ENCODE measurements around the gene ZNF48.

Gene ZNF48

GRCh38 chr16:30444231-30445148, 49.3 kb downstream of the ZNF48 start:
- peak; percentile 47 for DNase-seq

- DNase-seq = no peak
Measured at GRCh38 chr16:30445149-30445407, 49.9 kb downstream of the ZNF48 start.

DNA sequence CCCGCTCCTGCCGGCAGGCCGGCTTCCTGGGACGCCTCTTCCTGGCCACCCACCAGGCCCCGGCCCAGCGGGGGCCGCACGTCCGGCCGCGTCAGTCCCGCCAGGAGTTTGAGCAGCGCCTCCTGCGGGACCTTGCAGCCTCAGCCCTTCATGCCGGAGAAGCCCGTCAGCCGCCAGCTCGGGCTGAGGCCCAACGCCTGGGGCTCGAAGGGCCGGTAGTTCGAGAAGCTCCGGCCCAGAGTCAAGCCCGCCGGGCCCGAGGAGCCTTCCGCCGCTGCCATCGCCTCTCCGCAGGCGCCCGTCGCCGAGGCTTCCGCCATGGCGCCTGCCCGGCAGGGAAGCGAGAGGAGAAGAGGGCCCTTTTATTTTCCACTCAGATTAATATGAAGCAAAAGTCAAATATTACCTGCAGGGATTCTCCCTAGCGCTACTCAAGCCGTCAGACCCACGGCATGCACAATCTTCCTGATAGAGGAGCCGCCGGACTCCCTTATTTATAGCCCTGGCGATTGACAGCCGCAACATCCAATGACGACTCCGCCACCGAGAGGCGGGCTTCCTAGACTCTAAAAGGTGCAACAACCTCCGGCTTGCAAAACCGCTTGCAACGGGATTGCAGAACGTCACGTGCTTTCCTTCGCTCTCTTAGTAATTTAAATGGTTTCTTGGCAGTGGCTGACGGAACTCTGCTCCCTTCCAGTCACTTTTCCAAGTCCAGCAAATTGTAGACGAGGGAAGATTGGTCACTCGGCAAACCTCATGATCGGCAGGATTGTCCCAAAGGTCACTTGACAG, 50.4 kb downstream of the ZNF48 start, which contains the start of gene SEPHS2:
Gene SEPHS2 (minus strand): TSS at position 467 of the 795 bp plus-strand sequence. CDS start 147 bp downstream, at position 320.
- peak; percentile 99 for DNase-seq

DNA sequence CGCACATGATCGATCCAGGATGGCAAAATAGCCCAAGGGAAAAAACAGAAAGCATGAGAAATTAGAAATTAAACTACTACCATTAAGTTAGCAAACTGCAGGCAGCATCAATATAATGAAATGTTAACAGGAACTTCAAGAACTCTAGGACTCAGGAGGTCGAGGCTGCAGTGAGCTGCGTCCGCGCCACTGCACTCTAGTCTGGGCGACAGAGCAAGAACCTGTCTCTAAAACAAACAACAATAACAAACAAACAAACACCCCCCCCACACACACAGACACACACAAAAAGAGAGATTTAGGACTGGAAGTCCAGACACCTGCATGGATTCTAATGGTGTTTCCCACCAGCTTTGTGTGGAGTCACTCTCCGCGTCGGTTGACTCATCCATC, 51.0 kb downstream of the ZNF48 start:
- DNase-seq = peak; percentile 41

DNA sequence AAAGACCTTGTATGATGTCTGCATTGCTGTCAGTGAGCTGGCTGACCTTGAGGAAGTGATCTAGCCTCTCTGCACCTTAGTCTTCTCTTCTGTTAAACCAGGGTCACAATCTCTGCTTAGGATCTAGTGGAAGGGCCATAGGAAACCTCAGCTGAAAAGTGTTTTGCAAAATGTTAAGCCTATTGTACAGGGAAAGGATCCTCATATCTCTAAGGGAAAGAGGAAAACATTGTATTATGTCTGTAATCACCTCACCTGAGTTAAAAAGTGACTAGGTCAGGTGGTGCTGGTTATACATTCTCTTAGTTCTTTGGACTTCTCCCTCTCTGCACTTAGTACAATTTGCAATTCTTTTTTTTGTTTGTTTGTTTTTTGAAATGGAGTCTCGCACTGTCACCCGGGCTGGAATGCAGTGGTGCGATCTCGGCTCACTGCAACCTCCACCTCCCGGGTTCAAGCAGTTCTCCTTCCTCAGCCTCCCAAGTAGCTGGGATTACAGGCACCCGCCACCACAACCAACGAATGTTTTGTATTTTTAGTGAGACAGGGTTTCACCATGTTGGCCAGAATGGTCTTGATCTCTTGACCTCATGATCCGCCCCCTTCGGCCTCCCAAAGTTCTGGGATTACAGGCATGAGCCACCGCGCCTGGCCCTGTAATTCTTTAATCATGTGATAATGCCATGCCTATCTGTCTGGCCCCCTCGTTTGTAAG, 52.4 kb downstream of the ZNF48 start:
- DNase-seq = no peak

DNA sequence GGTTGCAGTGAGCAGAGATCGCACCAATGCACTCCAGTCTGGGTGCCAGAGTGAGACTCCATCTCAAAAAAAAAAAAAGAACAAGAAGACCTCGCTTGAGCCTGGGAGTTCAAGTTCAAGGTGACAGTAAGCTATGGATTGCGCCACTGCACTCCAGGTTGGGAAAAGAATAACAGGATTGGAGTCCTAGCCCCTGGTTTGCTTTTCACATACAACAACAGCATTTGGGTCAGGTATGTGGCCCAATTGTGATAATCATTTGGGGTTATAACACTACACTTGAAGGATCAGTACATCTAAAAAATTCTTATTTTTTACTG, 53.9 kb downstream of the ZNF48 start:
- DNase-seq = no peak
